Measurements from ENCODE around the gene IGSF23.

IGSF23 gene, protein sequence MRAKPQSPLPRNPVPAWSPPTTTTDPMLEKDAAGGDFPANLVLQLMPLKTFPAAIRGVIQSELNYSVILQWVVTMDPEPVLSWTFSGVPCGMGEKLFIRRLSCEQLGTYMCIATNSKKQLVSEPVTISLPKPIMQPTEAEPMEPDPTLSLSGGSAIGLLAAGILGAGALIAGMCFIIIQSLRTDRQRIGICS

GRCh38 chr19:44613295-44614178 lies at the start of gene IGSF23:
TSS of gene IGSF23 (plus strand) at chr19:44613563. CDS start at chr19:44613646, 83 bp downstream.
- DNase-seq (ENCODE audit: low read depth), result no peak

- no peak for DNase-seq (ENCODE audit: low read depth)
Observed at GRCh38 chr19:44566984-44567383, 46.4 kb upstream of the IGSF23 start.

- DNase-seq (ENCODE audit: low read depth), result no peak
Observed at GRCh38 chr19:44567745-44568144, 45.6 kb upstream of the IGSF23 start.

GRCh38 chr19:44570603-44570983 lies 42.8 kb upstream of the IGSF23 start:
- no peak for DNase-seq (ENCODE audit: low read depth)

DNA sequence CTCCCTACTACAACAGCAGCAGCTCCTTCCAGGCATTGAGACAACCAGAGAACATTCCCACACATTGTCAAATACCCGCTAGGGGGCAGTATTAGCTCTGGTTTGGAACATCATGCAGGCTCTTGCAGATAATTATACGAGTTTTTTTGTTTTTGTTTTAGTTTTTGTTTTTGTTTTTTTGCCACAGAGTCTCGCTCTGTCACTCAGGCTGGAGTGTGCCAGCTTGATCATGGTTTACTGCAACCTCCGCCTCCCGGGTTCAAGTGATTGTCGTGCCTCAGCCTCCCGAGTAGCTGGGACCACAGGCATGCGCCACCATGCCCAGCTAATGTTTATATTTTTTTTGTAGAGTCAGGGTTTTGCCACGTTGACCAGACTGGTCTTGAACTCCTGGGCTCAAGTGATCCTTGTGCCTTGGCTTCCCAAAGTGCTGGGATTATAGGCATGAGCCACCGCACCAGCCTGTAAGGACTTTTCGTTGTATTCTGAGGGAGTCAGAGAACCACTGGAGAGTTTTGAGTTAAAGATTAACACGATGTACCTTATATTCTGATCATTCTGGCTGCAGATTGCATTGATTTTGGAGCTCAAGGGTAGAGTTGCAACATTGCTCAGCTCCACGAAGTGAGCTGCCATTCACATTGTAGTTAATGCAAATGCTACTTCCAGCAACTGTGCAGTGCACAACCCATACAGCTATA lies 42.2 kb upstream of the IGSF23 start:
- DNase-seq (ENCODE audit: low read depth), result peak; percentile 53

DNA sequence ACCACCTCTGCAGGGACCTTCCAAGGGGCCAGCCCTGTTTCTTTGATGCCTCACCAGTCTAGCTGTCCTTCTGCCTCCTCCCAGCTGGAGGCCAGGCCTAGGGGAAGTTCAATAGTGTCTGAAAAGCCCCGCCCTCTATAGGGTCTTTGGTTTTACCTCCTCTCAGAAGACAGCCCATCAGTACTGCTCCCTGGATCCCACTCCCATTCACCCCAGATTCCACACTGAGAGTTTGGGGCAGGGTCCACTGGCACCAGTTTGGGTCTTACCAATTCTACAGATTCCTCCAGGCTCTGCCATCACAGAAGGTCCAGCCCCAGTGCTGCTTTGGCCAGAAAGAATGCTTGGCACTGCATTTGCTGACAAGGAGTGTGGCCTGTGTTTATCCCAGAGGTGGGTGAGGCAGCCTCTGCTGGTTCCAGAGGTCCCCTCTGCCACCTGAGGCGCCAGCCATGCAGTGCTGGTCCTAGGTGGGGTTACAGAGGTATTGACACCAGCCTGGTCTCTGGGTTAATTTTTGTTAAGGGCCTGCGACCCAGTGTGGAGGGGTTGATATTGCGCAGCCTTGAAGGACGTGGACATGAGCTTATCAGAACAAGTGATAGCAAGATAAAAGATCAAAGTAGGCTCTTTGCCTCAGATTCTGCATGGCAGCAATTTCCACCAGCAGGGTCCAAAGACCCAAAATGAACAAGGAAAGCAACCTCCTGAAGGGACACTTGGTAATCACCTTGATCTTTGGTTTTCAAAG lies 41.4 kb upstream of the IGSF23 start:
- DNase-seq (ENCODE audit: low read depth), result no peak

DNA sequence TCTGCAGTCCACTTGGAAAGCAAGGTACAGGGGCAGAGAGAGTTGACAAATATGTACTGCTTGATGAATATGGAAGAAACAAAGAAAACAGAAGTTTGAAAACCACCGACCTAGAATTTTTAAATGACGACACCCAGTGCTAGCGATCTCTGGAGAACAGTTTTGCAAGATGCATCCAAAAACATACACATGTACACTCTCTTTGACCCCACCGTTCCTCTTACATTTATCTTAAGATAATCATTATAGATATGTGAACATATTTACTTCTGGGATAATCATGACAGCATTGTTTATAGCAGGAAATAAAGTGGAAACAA lies 40.8 kb upstream of the IGSF23 start:
- DNase-seq (ENCODE audit: low read depth), result no peak

- no peak for DNase-seq (ENCODE audit: low read depth)
Observed at GRCh38 chr19:44573183-44573582, 40.2 kb upstream of the IGSF23 start.

- DNase-seq (ENCODE audit: low read depth), result no peak
Observed at GRCh38 chr19:44573627-44574026, 39.7 kb upstream of the IGSF23 start.

GRCh38 chr19:44574186-44574950 lies 39.0 kb upstream of the IGSF23 start:
- no peak for DNase-seq (ENCODE audit: low read depth)

DNA sequence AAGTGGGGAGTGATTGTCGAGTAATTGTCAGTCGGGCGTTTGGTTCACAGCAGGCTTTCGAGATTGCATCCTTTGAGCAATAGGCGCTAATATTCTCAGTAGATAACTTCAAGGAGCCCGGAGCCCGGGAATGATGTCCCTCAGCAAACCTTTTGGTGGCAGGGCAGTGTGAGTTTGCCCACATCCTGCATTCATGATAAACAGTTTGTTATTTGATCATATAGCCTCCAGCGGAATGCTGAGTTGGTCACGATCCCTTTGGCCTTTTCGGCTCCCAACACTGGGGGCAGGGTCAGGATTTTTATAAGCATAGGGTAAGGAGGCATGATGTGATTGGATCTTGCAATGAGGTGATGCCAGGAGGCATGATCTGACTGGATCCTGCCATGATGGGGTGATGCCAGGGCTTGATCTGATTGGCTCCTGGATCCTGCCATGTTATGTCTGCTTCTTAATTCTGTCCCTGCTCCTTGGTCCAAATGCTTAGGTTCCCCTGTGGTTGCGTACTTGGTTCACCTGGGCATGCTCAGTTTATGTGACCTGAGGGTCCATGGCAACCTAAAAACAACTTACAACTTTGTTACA lies 38.2 kb upstream of the IGSF23 start:
- no peak for DNase-seq (ENCODE audit: low read depth)

DNA sequence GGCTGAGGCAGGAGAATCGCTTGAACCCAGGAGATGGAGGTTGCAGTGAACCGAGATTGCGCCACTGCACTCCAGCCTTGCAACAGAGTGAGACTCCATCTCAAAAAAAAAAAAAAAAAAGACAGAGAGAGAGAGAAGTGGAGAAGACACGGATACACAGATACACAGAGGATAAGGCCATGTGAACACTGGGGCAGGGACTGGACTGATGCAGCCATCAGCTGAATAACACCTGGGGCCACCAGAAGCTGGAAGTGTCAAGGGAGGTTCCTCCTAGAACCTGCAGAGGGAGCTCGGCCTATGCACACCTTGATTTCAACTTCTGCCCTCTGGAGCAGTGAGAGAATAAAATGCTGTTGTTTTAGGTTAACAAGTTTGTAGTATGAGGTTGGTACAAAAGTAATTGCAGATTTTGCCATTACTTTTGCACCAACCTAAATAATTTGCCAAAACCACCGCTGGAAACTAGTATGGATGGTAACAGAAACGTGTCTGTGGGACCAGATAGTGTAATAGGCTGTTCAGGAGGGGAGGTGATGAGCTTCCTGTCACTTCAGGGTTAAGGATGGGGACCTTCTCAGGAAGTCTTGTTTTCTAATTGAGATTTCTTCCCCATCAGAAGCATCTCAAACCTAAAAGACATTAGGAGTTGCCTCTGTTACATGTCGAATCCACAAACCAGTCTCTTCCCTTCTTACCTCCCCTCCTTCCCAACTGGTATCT lies 36.4 kb upstream of the IGSF23 start:
- no peak for DNase-seq (ENCODE audit: low read depth)

DNA sequence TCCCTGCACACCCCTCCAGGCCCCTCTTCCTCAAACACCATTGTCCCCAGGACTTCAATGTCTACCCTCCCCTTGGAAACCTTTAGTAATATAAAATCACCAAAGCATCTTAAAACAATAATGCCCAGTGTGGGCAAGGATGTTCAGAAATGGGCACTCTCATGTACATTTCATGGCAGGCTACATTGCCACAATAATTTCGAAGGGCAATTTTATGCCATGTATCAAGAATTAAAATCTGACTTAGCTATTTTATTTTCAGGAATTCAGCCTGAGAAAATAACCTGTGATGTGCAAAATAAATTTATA lies 35.8 kb upstream of the IGSF23 start:
- no peak for DNase-seq (ENCODE audit: low read depth)

DNA sequence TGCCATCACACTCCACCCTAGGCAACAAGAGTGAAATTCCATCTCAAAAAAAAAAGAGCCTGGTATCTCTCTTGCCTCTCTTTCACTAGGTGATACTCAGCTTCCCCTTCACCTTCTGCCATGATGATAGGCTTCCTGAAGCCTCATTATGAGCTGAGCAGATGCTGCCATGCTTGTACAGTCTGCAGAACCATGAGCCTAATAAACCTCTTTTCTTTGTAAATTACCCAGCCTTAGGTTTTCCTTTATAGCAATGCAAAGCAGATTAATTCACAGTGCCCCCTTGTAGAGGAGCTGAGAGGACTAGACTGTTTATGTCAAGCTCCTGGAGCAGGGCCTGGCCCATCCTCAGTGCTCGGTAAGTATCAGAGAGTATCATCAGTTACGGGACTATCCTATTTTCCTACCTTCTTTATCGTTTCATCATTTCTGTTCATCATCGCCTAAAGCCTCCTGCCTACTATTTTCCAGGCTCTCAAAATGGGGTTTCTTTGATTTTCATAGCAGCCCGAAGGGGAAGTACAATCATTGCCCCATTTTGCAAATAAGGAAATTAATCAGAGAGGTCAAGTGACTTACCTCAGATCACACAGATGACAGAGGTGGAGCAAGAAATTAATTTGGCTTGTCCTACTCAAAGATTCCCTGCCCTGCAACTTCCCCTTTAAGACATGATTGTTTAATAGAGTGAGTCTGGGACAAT lies 33.5 kb upstream of the IGSF23 start:
- DNase-seq (ENCODE audit: low read depth), result no peak

DNA sequence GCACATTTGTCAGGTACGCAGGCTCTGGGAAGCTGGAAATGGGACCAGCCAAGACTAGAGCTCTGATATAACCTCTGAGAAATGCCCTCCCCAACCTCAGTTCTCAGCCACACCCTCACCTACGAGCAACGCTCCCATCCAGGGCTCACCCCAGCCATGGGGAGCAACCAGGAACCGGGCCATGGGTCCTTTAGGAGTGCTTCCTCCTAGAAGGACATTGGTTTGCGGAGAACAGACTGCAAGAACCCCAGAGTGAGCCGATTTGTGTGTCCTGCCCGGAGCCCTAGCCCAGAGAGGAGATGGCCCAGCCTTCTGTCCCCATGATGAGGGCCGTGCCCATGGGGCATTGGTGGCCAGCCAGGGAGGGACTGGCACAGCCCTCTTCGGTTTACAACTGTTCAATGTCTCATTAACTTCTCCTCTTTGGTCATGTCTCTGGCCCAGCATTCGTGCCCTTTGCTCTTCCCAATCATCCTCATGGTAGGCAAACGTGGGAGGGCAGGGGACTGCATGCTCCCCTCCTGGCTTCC lies 32.9 kb upstream of the IGSF23 start:
- no peak for DNase-seq (ENCODE audit: low read depth)

- no peak for DNase-seq (ENCODE audit: low read depth)
Observed at GRCh38 chr19:44581288-44581687, 32.1 kb upstream of the IGSF23 start.

DNA sequence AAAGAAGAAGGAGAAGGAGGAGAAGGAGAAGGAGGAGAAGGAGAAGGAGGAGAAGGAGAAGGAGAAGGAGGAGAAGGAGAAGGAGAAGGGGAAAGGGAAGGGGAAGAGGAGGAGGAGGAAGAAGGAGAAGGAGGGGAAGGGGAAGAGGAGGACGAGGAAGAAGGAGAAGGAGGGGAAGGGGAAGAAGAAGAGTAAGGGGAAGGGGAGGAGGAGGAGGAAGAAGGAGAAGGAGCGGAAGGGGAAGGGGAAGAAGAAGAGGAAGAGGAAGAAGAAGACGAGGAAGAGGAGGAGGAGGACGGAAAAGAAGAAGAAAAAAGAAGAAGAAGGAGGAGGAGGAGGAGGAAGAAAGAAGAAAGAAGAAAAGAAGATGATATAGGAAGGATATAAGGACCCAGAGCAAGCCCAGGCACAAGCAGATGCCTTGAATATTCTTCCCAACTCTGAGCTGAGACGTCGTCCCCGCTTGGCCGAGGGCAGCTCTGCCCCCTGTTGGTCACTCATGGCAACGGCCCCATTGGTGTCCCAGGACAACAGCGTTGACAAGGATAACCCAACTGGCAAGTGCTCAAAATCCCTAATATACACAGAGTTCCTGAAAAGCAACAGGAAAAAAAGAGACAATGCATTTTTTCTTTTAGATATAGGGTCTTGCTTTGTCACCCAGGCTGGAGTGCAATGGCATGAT lies 30.6 kb upstream of the IGSF23 start:
- DNase-seq (ENCODE audit: low read depth), result no peak

GRCh38 chr19:44585371-44586133 lies 27.8 kb upstream of the IGSF23 start:
- DNase-seq (ENCODE audit: low read depth), result no peak

Measured in HS-5 (cell line).